HUES64 (cell line): ENCODE data around the gene ANKRD53.
A peak's percentile ranks its signal among the peaks of the same experiment; 100 is the strongest.

Experiments used
- H3K27ac ChIP-seq: 2 replicates; pipeline ENCODE4 v1.7.0; 2013; ENCODE audit warnings: low read depth, low read length, inconsistent platforms
- H3K27me3 ChIP-seq: 2 replicates; pipeline ENCODE4 v1.6.1; 2013; ENCODE audit warnings: mild to moderate bottlenecking, low read length; ENCODE audit not compliant: insufficient read depth
- H3K36me3 ChIP-seq: 2 replicates; pipeline ENCODE4 v1.6.1; 2013; ENCODE audit warnings: mild to moderate bottlenecking, low read length; ENCODE audit not compliant: insufficient read depth
- H3K4me1 ChIP-seq: 2 replicates; pipeline ENCODE4 v1.6.1; 2013; ENCODE audit warnings: mild to moderate bottlenecking, low read length, moderate library complexity; ENCODE audit not compliant: insufficient read depth
- H3K4me3 ChIP-seq: 2 replicates; pipeline ENCODE4 v1.5.1; 2013; ENCODE audit warnings: mild to moderate bottlenecking, low read length, moderate library complexity
- H3K9ac ChIP-seq: 2 replicates; pipeline ENCODE4 v1.6.1; 2013; ENCODE audit warnings: mild to moderate bottlenecking, low read depth, low read length
- H3K9me3 ChIP-seq: 2 replicates; pipeline ENCODE4 v1.6.1; 2013; ENCODE audit warnings: low read depth, low read length; ENCODE audit not compliant: insufficient read depth
- WGBS: fragments of 150-250, 120-280 bp; methylation state at CpG from one replicate; pipeline ENCODE4 v1.1.7; 2013; ENCODE audit warnings: missing lambda C conversion rate; 5-methylcytosine and 5-hydroxymethylcytosine counted together

The ANKRD53 gene

DNA sequence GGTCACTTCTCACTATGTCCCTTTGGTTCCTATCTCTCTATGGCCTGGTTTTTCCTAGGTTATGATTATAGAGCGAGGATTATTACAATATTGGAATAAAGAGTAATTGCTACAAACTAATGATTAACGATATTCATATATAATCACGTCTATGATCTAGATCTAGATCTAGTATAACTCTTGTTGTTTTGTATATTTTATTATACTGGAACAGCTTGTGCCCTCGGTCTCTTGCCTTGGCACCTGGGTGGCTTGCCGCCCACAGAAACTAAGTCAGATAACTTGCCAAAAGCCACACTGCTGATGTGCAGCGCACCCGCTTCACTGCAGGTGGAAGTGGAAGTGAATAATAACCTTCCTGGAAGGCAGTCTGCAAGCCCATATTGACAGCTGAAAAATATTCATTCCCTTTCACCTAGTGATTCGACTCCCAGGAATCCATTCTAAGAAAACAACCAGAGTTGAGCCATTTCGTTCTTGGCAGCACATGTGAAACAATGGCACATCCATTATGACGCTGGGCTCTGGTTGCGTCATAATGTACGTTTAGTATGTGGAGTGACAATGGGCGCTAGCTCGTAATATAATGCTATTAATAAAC lies 725 bp upstream of the ANKRD53 start:
- peak overlapping the region; percentile 77 for H3K4me3 ChIP-seq
- H3K27ac ChIP-seq: no peak overlapping the region
- H3K9me3 ChIP-seq: no peaks in the 10 kb centered on the region
- peaks cover 14% of the 10 kb centered on the region for H3K4me1 ChIP-seq
- no peak overlapping the region for H3K9ac ChIP-seq
- 49% methylated on average over 9 of the region's 14 CpGs for WGBS
- H3K36me3 ChIP-seq: no peaks in the 10 kb centered on the region
- H3K27me3 ChIP-seq: peaks cover 61% of the 10 kb centered on the region

DNA sequence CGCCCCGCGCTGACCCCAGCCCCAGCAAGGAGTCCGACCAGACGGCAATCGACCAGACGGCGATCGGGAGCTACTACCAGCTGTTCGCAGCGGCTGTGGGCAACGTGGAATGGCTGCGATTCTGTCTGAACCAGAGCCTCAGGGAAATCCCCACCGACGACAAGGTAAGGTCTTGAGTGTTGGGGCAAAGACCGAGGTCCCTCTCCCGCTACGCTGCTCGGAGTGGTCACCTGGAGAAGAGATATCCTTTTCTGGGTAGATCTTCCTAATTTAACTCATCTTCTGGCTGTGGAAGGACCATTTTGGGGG lies 704 bp downstream of the ANKRD53 start:
- H3K9me3 ChIP-seq: no peaks in the 10 kb centered on the region
- peaks cover 54% of the 10 kb centered on the region for H3K27me3 ChIP-seq
- peak overlapping the region; percentile 56; the same call in 1 of the 2 replicates for H3K9ac ChIP-seq
- WGBS: 16% methylated on average over 19 of the region's 19 CpGs
- no peaks in the 10 kb centered on the region for H3K36me3 ChIP-seq
- H3K27ac ChIP-seq: no peak overlapping the region
- peaks cover 14% of the 10 kb centered on the region for H3K4me1 ChIP-seq
- peak overlapping the region; percentile 77 for H3K4me3 ChIP-seq

DNA sequence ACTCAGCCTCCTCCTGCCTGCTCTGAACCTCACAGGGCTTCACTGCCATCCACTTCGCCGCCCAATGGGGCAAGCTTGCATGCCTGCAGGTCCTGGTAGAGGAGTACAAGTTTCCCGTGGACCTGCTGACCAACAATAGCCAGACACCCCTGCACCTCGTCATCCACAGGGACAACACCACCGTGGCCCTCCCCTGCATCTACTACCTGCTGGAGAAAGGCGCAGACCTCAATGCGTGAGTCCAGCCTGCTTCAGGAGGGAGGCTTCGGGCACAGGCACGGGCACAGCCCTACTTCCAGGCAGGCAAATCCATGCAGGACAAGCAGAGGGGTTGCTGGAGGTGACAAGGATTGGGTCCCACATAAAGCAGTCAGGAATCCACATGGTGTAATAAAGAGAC lies 1.2 kb downstream of the ANKRD53 start:
- Histone ChIP-seq H3K9me3 (no peaks in the 10 kb centered on the region), H3K9ac (no peak overlapping the region), H3K4me1 (peaks cover 16% of the 10 kb centered on the region), H3K36me3 (no peaks in the 10 kb centered on the region), H3K27me3 (peaks cover 51% of the 10 kb centered on the region), H3K27ac (no peak overlapping the region), H3K4me3 (no peak overlapping the region)
- WGBS: 91% methylated on average over 9 of the region's 9 CpGs

DNA sequence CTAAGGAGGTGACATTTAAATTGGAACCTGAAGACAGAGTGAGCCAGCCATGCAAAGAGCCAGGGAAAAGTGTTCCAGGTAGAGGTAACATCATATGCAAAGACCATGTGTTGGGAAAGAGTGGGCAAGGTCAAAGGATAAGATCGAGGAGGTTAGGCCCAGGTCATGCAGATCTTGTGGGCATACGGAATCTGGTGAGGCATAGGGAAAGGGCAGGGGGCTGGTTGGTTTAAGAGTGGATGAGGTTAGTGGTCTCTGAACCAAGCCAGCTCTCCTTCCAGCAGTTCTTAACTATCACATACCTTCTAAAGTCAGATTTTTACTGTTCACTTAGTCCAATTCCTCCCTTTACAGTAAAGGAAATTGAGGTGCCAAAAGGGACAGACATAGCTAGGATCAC lies 3.0 kb downstream of the ANKRD53 start:
- H3K27ac ChIP-seq: no peak overlapping the region
- peaks cover 12% of the 10 kb centered on the region for H3K4me1 ChIP-seq
- 91% methylated on average over 2 of the region's 2 CpGs for WGBS
- peaks cover 8% of the 10 kb centered on the region; the same call in 1 of the 2 replicates for H3K36me3 ChIP-seq
- no peak overlapping the region for H3K4me3 ChIP-seq
- H3K27me3 ChIP-seq: peaks cover 36% of the 10 kb centered on the region
- no peak overlapping the region for H3K9ac ChIP-seq
- H3K9me3 ChIP-seq: no peaks in the 10 kb centered on the region

DNA sequence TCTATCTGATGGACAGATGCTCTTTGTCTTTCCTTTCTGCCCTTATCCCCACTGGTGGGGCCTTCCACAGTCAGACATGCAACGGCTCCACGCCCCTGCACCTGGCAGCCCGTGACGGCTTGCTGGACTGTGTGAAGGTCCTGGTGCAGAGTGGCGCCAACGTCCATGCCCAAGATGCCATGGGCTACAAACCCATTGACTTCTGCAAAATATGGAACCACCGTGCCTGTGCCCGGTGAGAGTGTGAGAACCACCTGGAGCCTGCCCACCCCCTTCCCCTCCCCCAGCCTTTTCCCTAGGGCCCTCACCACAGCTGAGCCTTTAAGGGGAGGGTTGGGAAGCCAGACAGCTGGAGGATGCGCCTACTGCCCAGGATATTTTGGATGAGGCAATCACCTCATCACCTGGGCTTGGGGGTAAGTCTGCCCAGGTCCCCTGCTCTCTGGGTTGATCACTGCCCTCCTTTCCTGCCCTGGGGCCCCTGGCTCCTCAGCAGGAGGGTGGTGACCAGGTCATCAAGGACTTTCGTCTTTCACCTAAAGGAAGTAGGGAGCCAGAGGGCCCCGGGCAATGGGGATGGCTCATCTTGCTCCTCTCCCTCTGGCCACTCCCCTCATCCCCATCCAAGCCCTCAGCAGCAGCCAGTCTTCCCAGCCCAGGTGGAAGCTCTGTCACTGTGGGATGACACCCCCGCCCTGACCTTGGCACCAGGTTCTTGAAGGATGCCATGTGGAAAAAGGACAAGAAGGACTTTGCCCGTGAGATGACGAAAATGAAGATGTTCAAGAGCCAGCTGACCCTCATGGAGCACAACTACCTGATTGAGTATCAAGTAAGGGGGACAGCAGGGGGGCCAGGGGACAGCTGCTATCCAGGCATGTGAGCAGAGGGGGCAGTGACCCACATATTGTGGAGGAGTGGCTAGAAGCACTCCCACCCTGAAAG lies 3.7 kb downstream of the ANKRD53 start:
- Histone ChIP-seq H3K36me3 (peaks cover 10% of the 10 kb centered on the region; the same call in 1 of the 2 replicates), H3K9ac (no peak overlapping the region), H3K27me3 (peaks cover 36% of the 10 kb centered on the region), H3K4me1 (peaks cover 11% of the 10 kb centered on the region; the same call in 1 of the 2 replicates), H3K4me3 (no peak overlapping the region), H3K27ac (no peak overlapping the region), H3K9me3 (no peaks in the 10 kb centered on the region)
- 89% methylated on average over 14 of the region's 14 CpGs for WGBS

DNA sequence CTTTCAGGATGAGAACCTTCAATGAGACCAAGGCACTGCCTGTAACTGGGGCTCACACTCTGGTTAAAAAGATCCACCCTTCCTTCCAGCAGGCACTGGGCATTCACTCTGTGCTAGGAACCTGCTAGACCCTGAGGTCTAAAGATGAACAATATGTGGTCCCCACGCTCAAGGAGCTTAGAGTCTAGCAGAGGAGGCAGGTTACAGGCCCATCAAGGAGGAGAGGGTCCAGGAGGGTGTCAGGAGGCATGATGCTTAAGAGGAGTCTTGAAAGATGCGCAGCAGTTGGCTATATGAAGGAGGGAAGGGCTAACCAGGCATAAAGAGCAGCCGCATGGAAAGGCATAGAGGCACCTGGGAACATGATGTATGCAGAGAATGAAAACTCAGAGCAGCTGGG lies 4.5 kb downstream of the ANKRD53 start:
- Histone ChIP-seq H3K27me3 (peaks cover 30% of the 10 kb centered on the region), H3K27ac (no peak overlapping the region), H3K4me1 (peaks cover 6% of the 10 kb centered on the region; the same call in 1 of the 2 replicates), H3K36me3 (peaks cover 13% of the 10 kb centered on the region; the same call in 1 of the 2 replicates), H3K4me3 (no peak overlapping the region), H3K9ac (no peak overlapping the region), H3K9me3 (no peaks in the 10 kb centered on the region)
- WGBS: 91% methylated on average over 3 of the region's 3 CpGs

DNA sequence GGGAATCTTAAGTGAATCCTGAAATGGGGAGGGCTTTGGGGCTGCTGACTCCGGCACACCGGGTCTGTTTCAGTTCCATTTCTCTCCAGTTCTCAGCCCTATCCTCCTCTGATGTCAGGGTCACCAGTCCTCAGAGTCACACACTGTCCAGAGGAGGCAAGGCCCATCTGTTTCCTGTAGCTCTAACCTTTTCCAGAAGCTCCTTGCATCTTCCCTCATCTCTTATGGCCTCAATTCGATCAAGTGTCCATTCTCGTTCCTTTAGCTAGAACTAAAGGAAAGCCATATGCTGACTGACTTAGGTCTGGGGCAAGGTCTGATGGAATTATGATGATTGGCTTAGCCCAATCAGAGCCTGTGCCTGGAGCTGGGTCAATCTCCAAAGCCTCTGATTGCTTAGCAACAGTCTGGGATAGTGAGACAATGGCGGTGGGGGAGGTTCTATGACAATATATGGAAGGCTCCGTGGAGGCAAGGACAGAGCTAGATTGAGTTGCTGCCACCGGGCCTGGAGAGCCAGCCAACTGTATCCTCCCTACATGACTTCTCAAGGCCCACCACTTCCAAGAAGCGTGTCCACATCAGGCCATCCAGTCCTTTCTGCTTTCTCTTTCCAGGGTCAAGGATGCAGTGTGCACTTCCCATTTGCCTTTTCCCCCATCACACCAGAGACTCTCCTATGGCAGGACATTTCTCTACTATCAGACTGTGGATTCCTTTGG lies 5.2 kb downstream of the ANKRD53 start:
- no peak overlapping the region for H3K4me3 ChIP-seq
- H3K36me3 ChIP-seq: peaks cover 20% of the 10 kb centered on the region; the same call in 1 of the 2 replicates
- peaks cover 24% of the 10 kb centered on the region for H3K27me3 ChIP-seq
- H3K9ac ChIP-seq: no peak overlapping the region
- no peak overlapping the region for H3K27ac ChIP-seq
- 91% methylated on average over 8 of the region's 8 CpGs for WGBS
- H3K4me1 ChIP-seq: 0 out of 2 replicates have a peak, but pooled peaks cover 3% of the 10 kb centered on the region
- H3K9me3 ChIP-seq: no peaks in the 10 kb centered on the region

DNA sequence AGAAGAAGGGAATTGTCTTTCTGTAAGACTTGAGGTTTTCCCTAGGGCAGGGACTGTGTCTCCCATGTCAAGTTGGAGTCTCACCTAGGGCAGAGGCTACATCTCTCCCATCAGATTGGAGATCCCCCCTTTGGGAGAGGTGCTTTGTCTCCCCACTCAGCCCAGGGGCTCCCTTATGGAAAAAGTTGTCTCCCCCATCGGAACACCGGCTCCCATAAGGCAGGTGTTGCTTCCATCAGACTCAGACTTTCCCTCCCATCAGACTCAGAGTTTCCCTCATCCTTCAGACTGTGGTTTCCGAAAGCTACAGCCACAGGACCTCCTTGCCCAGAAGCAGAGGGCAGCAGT lies 5.8 kb downstream of the ANKRD53 start:
- Histone ChIP-seq H3K4me3 (no peak overlapping the region), H3K9me3 (no peaks in the 10 kb centered on the region), H3K27me3 (peaks cover 18% of the 10 kb centered on the region), H3K4me1 (0 out of 2 replicates have a peak, but pooled peaks cover 3% of the 10 kb centered on the region), H3K36me3 (peaks cover 26% of the 10 kb centered on the region), H3K27ac (no peak overlapping the region), H3K9ac (no peak overlapping the region)
- 88% methylated on average over 3 of the region's 3 CpGs for WGBS

DNA sequence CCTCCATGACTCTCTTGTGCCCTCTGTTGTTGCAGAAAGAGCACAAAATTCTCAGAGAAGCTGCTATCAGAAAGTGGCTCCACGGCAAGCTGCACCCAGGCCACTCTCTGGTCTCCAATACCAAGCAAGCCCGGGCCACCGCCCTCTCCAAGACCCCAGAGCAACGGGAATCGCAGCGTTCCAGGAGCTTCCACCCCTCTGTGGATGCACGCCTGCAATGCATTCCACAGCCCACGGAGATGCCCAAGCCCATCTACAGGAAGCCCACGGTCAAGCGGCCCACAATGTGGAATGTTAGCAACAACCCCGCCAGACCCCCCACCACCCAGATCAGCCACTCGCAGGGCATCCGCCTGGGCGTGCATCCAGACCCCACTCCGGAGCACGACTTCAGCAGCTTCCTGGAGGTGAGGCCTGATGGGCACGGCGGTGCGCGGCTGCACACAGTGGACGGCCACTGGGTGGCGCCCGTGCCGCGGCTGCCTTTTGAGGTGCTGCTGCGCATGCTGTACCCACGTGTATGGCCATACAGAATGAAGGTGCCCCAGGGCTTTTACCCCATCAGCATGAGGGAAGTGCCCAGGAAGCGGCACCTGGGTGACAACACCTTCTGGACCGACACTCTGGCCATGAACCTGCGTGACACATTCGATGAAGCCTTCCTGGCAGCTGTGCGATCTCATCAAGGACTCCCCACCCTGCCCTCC lies 6.3 kb downstream of the ANKRD53 start:
- Histone ChIP-seq H3K9me3 (no peaks in the 10 kb centered on the region), H3K9ac (no peak overlapping the region; the same call in 1 of the 2 replicates), H3K36me3 (peaks cover 30% of the 10 kb centered on the region), H3K27me3 (peaks cover 13% of the 10 kb centered on the region), H3K4me1 (0 out of 2 replicates have a peak, but pooled peaks cover 3% of the 10 kb centered on the region), H3K27ac (no peak overlapping the region), H3K4me3 (peak overlapping the region; percentile 25; the same call in 1 of the 2 replicates)
- 38% methylated on average over 32 of the region's 32 CpGs for whole genome bisulfite sequencing

DNA sequence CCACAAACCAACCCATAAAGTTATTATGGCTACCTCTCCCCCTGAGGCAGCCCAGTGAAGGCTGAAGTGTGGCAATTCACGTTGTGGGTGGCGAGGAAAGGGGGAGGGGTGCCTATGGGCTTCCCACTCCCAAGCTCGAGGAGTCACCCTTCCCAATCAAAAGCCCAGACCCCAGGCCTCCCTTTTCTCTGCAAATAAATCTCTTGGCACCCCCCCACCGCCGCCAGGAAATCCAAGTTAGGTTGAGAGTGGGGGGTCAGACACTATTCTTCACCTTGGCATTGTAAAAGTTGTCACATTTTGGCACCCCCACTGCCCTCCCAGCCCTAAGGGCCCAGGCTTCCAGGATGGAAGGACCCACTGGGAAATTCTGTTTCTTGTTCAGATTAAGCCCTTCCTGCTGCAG lies 6.9 kb downstream of the ANKRD53 start:
- H3K27me3 ChIP-seq: peaks cover 9% of the 10 kb centered on the region
- 74% methylated on average over 3 of the region's 5 CpGs for WGBS

More for the DNA sequence above, 6.9 kb downstream of the ANKRD53 start:
- Histone ChIP-seq H3K9ac (no peak overlapping the region), H3K36me3 (peaks cover 34% of the 10 kb centered on the region), H3K4me1 (0 out of 2 replicates have a peak, but pooled peaks cover 3% of the 10 kb centered on the region), H3K9me3 (no peaks in the 10 kb centered on the region), H3K27ac (no peak overlapping the region), H3K4me3 (no peak overlapping the region)
